Jurkat, Clone E6-1 (cell line): ENCODE results near the gene SUFU.

ENCODE experiments used
- DNase-seq: peaks from one replicate; pipeline ENCODE4 v3.0.0-alpha.2; 2011; ENCODE audit warnings: low read depth, low spot score
- H3K4me3 ChIP-seq: 2 replicates; pipeline ENCODE4 v1.5.1; 2011; ENCODE audit warnings: mild to moderate bottlenecking, low read length, control low read depth, moderate library complexity

The SUFU gene

DNA sequence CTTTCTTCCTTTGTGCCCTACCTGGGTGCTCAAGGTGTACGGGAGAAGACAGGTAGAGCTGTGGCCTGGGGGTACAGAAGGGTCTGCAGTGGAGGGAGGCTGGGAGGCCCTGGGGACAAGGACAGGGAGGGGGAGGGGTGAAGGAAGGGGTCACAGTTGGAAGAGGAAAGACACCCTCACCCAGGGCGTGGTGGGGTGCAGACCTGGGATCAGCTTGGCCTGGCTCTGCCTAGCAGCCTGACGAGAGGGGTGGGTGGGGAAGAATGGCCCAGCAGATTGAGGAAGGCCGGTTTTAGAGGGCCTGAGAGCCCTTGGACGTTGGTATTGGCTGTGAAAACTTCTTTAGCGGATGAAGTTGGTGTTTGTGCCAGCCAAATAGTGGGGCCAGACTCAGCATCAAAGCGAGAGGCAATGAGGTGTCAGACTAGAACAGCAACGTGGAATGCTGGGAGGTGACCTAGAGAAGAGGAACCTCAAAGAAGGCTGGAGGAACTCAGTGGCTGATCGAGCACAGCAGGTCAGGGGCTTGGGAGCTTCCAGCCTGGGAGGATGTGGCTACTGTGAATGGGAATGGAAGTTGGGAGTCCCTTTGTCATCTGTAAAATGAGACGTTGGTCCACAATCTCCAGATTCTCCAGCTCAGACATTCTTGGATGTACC, 122.4 kb downstream of the SUFU start:
- DNase-seq = no peak
- H3K4me3 ChIP-seq = no peak overlapping the region

DNA sequence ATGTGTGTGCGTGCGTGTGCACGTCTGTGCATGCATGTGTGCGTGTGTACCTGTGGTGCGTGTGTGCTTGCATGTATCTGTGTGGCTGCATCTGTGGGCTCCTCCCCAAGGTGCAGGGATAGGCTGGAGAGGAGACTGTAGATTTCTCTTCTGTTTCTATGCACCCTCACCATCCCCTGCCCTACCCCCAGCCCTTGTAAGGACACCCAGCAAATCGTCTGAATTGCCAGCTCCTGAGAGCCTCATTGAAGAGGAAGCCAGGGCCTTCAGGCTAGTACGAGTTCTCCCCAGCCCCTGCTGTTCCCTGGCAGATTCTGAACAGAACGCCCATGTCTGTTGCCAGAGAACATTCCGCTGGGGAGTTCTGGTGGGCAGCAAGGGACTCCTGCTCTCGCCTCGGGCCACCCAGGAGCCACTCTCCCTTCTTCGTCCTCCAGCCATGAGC, 123.5 kb downstream of the SUFU start:
- no peak overlapping the region for H3K4me3 ChIP-seq
- no peak for DNase-seq

DNA sequence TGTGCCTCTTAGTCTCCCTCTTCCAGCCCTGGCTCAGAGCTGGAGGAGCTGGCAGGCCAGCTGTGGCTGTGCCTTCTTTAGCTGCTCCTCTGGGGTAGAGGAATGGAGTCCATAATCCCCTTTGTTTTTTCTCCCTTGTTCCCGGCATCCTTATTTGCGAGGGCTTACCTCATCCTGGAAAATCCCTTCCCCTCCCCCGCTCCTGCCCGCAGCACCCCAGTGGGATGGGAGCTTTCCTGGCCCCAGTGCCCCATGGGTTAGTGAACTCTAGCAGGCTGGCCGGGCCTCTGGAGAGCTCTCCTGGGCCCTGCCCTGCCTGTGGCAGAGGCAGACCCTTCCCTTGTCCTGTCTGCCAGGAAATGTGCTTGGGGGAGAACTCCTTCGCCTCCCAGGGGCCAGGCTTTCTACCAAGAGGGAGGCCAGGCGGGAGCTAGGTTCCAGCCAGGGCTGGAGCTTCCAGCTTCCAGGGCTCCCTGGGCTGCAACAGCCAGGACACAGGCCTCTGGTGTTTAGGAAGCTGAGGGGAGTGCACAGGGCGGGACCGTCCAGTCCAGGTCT, 124.0 kb downstream of the SUFU start:
- no peak overlapping the region for H3K4me3 ChIP-seq
- no peak for DNase-seq

DNA sequence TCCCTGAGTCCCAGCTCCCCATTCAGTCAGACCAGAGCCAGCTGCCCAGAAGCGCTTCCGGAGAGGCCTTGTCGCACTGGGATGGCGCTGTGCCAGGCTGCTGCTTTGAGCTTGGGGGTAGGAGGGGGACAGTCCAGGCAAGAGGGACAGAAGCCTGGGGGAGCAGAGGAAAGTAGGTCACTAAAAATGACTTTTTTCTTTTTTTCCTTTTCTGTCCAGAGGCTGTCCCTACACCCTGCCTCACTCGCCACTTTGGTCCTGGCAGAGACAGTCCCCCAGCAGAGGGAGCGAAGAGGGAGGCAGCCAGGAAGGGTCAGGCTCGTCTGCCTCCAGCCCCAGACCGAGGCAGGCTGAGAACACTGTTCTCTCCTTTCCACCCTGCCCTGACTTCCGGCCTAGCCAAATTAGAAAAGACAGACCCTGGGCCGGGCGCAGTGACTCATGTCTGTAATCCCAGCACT, 124.7 kb downstream of the SUFU start:
- no peak overlapping the region for H3K4me3 ChIP-seq
- no peak for DNase-seq

DNA sequence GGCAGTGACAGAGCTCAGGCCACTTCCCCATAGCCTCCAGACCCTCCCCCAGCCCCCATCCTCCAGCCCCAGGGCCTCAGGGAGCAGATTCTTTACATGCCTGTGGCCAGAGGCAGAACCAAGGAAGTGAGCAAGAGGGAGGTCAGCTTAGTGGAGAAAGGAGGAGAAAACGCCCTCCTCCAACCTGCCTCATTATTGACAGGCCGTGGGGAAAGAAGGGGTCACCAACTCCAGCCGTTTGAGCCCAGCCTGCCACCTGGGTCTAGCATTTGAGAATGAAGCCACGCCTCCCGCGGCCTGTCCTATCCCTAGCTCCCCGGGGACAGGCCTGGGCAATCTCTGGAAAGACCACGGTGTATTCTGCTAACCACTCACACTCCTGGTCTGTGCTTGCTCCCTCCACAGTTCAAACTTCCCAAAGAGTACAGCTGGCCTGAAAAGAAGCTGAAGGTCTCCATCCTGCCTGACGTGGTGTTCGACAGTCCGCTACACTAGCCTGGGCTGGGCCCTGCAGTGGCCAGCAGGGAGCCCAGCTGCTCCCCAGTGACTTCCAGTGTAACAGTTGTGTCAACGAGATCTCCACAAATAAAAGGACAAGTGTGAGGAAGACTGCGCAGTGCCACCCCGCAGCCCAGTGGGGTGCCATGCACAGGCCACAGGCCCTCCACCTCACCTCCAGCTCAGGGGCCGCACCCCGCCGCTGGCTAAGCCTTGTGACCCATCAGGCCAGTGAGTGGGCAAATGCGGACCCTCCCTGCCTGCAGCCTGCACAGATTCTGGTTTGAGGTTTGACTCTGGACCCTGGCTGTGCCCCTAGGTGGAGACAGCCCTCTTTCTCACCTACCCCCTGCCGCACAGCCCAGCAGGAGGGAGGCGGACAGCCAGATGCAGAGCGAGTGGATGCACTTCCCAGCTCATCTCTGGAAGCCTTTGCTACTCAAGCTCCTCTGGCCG, 126.2 kb downstream of the SUFU start:
- DNase-seq = no peak
- no peak overlapping the region for H3K4me3 ChIP-seq

DNA sequence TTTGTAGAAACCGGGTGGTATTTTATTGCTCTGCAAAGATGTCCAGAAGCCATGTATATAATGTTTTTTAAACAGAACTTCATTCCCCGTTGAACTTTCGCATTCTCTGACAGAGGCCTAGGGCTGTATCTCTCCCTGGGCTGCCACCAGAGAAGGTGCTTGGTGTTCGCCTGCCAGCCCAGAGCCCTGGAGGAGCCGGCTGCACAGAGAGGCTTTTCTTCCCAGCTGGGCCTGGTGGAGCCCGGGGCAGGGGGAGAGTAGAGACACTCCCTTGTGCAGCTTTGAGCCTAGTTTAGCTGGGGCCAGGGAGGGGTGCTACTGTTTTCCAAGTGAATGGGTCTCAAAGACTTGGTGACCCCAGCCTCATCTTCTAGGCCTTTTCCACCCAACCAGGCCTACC, 126.9 kb downstream of the SUFU start:
- H3K4me3 ChIP-seq = no peak overlapping the region
- DNase-seq = no peak

DNA sequence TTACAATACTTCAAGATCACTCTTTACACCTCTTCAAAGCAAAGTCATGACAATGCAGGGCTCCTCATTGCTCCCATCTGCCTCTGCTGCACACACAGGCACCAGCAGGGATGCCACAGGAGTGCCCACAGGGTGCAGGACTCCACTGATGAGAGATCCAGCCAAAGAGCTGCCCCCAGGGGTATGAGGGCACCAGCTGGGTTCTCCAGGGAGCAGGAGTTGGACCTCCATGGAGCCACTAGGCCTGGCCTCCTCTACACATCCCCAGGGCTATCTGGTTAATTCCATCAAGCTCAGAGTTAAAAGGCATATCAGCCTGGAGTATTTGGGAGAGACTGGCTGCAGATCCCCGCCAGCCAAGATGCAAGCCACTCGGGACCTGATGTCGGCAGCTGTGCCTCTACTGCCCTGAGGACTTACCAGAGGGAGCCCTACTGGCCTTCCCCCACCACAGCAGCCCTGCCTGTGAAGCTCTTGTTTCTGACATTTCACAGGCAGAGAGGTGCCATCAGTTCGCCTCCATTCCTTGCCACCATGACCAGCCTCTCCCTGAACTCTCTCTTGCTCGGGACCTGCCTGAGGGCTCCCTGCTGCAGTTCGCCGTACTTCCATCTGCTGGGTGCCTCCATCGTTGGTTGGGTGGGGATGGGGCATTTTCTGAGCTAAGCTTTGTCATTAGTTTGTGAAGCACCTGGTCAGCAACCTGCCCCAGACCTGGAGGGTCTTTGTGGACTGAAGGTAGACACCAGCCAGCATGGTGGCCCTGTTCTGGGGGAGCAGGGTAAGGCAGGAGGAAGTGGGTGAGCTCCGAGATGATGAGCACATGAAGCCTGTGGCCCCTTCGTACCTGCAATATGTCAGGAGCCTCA, 128.0 kb downstream of the SUFU start:
- no peak overlapping the region for H3K4me3 ChIP-seq
- DNase-seq = no peak

DNA sequence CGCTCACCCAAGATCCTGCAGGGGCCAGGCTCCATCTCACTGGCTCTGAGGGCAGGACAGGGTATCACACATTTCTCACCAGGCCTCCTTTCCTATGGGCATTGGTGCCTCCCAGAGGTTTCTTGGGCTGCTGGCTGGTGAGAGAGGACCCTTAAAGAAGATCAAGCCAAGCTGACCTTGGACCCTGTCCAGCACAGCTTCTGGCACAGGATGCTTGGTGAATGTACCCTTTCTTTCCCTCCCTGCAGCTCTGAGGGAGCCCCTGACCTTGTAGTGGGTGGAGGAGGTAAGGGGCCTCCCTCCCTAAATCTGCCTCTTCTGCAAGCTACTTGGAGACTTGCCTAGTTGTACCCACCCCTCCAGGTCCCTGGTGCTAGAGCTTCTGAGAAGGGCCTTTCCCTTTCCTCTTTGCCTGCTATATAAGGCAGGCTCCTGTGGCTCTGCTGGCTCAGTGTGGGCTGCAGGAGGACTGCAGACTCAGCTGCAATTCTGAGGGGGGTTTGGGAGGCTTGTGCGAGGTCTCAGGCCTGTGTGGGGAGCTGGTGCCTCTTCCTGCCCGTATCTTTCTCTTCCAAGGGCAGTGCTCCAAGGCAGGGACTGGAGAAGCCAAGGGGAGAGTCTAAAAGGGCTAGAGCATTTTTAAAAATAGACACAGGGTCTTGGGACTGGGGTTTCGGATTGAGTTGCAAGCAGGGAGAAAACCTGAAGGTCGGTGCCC, 128.8 kb downstream of the SUFU start:
- DNase-seq = no peak
- H3K4me3 ChIP-seq = no peak overlapping the region

DNA sequence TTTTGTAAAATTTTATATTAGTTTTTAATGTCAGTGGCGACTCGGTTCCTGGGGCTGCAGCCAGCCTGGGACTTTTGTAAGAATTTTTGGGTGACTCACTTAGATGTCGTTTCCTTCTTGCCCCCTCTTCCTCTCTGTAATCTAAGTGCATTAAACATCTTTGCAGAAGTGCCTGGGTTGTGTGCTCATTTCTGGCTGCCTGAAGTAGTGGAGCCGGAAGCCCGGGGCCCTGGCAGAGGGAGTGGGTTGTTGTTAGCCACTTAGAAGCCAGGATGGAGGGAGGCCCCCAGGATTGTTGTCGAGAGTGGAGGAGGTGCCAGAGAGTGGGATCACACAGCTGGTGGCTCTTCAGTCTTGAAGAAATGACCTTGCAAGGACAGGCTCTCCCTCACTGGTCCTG, 129.5 kb downstream of the SUFU start:
- DNase-seq = no peak

DNA sequence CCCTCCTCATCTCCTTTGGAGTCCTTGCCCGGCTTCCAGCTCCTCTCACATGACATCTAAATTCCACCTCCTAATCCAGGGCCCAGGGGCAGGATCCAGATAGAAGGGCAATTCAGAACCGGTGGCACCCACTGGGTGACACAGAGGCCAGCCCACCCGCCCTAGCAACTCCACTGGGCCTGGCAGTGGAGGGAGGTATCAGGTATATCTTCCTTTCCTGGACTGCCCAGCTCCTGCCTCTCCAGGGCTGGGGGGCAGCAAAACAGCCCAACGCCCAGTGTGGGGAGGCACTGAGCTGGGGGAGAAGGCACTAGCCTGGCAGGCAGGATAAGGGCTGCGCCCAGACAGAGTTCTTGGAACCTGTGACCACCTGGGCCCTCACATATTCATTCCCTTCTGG, 130.1 kb downstream of the SUFU start:
- H3K4me3 ChIP-seq = no peak overlapping the region
- no peak for DNase-seq

More for the DNA sequence above, 129.5 kb downstream of the SUFU start:
- no peak overlapping the region for H3K4me3 ChIP-seq

DNA sequence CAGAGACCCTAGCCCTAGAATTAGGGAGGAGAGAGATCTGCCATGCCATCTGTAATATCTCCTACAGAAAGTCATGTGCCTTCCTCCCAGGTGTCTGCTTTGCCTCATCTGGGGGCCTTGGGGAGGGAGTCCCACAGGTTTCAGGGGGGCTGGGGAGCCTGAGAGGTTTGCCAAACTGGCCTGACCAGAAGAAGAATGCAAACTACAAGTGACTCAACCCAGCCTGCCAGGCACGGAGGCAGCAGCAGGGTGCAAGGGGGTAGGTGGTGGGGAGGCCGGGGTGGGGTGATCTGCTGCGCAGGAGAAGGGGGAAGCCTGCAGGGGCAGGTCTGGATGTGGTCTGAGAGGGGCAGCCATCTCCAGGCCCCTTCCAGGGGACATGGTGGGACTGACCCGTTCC, 130.9 kb downstream of the SUFU start:
- DNase-seq = no peak
- no peak overlapping the region for H3K4me3 ChIP-seq

DNA sequence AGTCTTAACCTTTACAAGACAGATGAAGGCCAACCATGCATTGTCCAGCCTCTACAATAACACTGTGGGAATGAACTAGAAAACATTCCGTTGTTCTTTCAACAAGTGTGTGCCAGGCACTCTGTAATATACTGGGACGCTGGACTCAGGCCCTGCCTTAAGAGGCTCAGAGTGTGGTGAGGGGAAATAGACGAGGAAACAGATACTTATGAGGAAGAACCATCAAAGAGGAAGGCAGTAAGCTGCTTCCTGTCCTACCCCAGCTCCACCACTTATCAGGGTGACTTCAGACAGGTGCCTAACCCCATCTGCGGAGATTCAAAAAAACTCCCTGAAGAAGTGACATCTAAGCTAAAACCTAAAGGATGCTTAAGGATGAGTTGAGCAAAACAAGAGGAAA, 131.6 kb downstream of the SUFU start:
- peak; percentile 86 for DNase-seq

DNA sequence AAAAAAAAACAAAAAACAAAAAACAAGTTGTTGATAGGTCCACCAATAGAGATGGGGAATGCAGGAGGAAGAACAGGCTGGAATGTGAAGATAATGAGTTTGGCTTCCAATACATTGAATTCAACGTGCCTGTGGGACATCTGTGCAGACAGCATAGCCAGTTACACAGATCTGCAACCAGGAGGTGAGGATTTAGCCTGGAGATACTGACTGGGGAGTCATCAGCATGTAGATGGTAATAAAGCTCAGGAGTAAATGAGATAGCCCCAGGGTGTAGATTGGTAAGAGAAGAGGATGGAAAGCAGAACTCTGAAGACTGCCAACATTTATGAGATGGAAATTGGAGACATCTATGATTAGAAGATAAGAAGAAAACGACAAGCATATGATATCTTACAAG, 135.8 kb downstream of the SUFU start:
- DNase-seq = no peak
- no peak overlapping the region for H3K4me3 ChIP-seq

More for the DNA sequence above, 131.6 kb downstream of the SUFU start:
- no peak overlapping the region for H3K4me3 ChIP-seq

DNA sequence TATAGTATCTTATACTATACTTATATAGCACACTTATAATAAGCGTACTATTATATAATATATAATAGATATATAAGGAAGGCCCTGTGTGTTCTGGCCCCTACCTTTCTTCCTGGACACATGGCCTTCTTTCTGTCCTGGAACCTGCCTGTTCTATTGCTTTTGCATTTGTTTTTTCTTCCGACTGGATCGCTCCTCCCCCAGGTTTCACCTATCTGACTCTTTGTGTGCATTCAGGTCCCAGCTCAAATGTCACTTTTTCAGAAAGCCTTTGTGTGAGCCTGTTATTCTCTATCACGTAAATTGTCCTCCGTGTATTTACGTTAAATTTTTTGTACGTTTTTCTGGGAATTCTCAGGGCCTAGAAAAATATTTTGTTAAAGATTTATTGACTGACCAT, 137.6 kb downstream of the SUFU start:
- peak overlapping the region; percentile 68 for H3K4me3 ChIP-seq
- no peak for DNase-seq

DNA sequence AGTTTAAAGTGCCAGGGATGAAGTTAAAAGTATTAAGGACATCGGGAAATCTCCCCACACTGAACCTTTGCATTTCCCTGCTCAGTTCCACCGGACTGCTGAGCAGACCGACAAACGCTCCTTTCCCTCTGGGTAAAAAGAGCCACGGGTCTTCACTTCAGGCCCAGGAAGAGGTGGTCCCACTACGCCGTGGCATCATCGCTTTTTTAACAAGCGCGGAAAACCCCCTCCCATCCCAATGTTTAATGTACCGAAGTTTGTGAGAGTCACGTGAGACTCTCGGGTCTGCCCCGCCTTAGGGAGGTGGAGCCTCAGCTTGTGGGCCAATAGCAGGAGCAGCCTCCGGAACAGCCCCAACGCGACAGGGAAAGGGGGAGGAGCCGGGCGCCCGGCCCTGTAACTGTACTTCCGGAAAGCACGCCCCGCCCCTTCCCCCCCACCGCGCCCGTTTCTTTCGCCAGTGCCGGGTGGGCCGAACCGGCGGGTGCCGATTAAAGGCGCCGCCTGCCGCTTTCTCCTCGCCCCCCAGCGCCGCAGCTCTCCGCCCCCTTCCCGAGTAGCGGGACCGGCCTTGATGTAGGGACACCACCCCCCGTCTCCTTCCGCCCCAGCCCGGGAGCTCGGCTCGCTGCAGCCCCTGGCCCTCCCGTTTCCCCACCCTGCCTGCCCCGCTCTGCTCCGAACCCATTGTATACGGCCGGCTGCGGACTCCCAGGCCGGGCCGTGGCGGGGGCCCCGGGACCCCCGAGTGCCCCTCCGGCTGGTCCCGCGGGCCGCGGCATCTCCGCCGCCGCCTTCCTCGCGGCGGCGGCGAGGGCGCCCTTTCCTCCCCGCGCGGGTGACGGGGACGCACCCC, 138.3 kb downstream of the SUFU start:
- peak; percentile 95 for DNase-seq
- peak overlapping the region; percentile 68 for H3K4me3 ChIP-seq

DNA sequence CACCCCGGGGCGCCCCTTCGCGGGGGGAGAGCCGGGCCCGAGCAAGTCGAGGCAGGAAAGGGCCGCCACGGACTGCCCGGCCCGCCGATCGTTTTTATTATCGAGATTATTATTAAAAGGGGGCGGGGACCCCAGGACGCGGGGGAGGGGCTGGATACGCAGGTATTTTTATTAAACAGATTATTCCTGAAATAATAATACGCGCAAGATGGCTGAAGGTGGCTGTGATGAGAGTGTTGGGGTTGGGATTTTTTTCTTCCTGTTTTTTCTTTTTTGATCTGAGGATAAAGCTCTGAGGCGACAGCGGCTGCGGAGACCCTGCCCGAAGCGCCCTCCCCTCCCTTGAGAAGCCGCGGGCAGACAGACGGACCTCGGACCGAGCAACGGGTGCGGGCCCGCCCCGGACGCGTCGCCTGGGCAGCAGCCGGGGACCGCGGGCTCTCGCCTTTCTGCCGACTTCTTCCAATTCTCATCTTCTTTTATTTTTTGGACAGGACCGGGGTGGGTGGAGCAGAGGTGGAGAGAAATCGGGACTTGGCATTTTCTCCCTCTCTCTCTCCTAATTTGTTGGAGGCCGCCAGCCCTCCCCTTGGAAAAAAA, 139.1 kb downstream of the SUFU start:
- no peak for DNase-seq
- H3K4me3 ChIP-seq = peak overlapping the region; percentile 68

DNA sequence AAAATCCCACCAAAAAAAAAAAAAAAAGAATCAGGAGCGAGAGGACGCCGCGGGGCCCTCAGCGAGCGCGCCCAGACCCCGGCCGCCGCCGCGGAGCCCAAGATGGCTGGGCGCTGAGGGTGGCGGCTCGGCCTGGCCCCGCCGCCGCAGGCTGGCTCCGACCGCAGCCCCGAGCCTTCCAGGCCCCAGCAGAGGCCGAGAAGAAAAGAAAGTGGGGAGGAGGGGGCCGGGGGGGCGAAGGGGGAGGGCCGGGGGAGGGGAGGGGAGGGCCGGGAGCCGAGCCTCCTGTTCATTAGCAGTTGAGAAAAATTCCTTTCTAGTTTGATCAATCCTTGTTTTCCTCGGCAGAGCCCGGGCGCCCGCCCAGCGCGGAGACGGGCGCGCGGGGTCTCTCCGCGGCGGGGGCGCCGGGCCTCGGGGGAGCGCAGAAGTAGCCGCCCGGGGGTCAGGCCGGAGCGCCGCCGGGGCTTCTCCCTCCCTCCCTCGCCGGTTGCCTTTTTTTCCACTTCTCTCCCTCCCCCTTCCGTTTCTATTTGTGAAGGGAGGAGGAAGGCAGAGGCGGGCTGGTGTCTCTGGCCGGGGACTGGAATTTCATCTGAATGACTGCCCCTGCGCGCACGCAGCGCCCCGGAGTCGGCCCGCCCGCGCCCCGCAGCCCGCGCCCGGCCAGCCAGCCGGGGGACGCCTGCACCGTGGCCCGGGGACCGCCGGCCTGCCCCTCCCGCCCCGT, 139.7 kb downstream of the SUFU start:
- H3K4me3 ChIP-seq = peak overlapping the region; percentile 68
- no peak for DNase-seq
